Endodermal cell (in vitro differentiated cells): ENCODE results near the gene NCAPG2. TPM values are rescaled to one million over a fixed set of nuclear protein-coding genes. Genes with fewer than 3 reads are reported as not detected.

ENCODE experiments used
- DNase-seq: peaks from one replicate; pipeline ENCODE4 v3.0.0-alpha.2; 2017
- H3K27ac ChIP-seq: 2 replicates; pipeline ENCODE4 v1.5.1; 2013; ENCODE audit warnings: mild to moderate bottlenecking, low read depth, low read length, moderate library complexity
- H3K27me3 ChIP-seq: 2 replicates; pipeline ENCODE4 v1.6.1; 2013; ENCODE audit warnings: mild to moderate bottlenecking, low read length, moderate library complexity; ENCODE audit not compliant: insufficient read depth, control insufficient read depth, poor library complexity, severe bottlenecking
- H3K36me3 ChIP-seq: 2 replicates; pipeline ENCODE4 v1.7.0; 2013; ENCODE audit warnings: mild to moderate bottlenecking, low read length, moderate library complexity; ENCODE audit not compliant: control insufficient read depth, insufficient read depth
- H3K4me1 ChIP-seq: one replicate; pipeline ENCODE4 v1.7.0; 2013; ENCODE audit warnings: low read length; ENCODE audit not compliant: control insufficient read depth, insufficient read depth
- H3K4me3 ChIP-seq: 2 replicates; pipeline ENCODE4 v1.5.1; 2013; ENCODE audit warnings: mild to moderate bottlenecking, low read length, moderate library complexity
- H3K9ac ChIP-seq: 2 replicates; pipeline ENCODE4 v1.6.1; 2013; ENCODE audit warnings: mild to moderate bottlenecking, low read length, moderate library complexity; ENCODE audit not compliant: poor library complexity, severe bottlenecking; ENCODE audit errors: extremely low read depth
- H3K9me3 ChIP-seq: 2 replicates; pipeline ENCODE4 v1.6.1; 2013; ENCODE audit warnings: mild to moderate bottlenecking, low read length, moderate library complexity; ENCODE audit not compliant: control insufficient read depth
- H3K27ac Mint-ChIP-seq: 2 replicates; pipeline ENCODE4 v1.8.0; 2020; ENCODE audit warnings: mixed read lengths
- H3K27me3 Mint-ChIP-seq: 2 replicates; pipeline ENCODE4 v1.8.0; 2021; ENCODE audit warnings: mild to moderate bottlenecking, mixed read lengths; ENCODE audit not compliant: insufficient read depth
- H3K36me3 Mint-ChIP-seq: 2 replicates; pipeline ENCODE4 v1.8.0; 2020; ENCODE audit warnings: low read depth, mixed read lengths
- H3K4me1 Mint-ChIP-seq: 2 replicates; pipeline ENCODE4 v1.8.0; 2020; ENCODE audit warnings: mixed read lengths
- H3K4me3 Mint-ChIP-seq: 2 replicates; pipeline ENCODE4 v1.8.0; 2020; ENCODE audit warnings: mild to moderate bottlenecking, moderate library complexity, mixed read lengths
- H3K9me3 Mint-ChIP-seq: 2 replicates; pipeline ENCODE4 v1.8.0; 2020; ENCODE audit warnings: mild to moderate bottlenecking, mixed read lengths
- WGBS, 2 experiments: methylation state at CpG; one replicate each; pipeline versions ENCODE4 v1.1.5 to v1.1.7; 2013; ENCODE audit warnings: missing lambda C conversion rate in 2 of 2, mixed read lengths in 1 of 2; ENCODE audit not compliant: insufficient coverage in 1 of 2, insufficient read length in 1 of 2; 5-methylcytosine and 5-hydroxymethylcytosine counted together
- total RNA-seq, 2 donors: library from RNA; stranded (reverse); fragmentation: NEBNext Ultra II Directional in 1 of 2; extraction: Animal tissue kit (Norgen Biotek cat#: 25700) in 1 of 2; gene quantifications; 2 replicates in 1 of 2; 3 replicates in 1 of 2; pipeline ENCODE4 v1.2.1, GENCODE V29; 2021
- TF ChIP-seq, protein P1 (sequence below): fragments of 200-600 bp; sonication (generic); conservative IDR thresholded peaks from 2 replicates; pipeline ENCODE4 v1.5.0; 2021; ENCODE audit warnings: antibody characterized with exemption, mild to moderate bottlenecking

The NCAPG2 gene
- total RNA-seq, 2 donors from 2014 or later: 58.7 to 77.1 TPM

DNA sequence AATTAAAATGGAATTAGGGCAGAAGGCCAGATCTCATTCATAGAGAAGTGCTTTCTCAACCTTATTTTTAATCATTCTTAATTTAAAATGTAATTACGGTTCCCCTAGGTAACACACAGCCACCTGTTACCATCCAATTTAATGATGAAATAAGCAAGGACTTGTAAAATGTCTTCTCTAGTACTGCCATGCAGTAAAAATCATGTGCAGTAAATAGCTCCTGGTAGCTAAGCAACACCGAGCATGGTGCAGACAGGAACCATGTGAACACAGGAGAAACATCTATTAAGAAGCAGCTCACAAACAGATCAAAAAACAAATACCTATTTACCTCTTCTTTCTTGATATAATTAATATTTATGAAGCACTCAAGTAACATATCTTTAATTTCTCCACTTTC, 15.1 kb downstream of the NCAPG2 start:
- no peaks in the 10 kb centered on the region for H3K9me3 ChIP-seq
- H3K36me3 Mint-ChIP-seq: peaks cover 49% of the 10 kb centered on the region
- H3K4me1 ChIP-seq: no peaks in the 10 kb centered on the region
- H3K27ac Mint-ChIP-seq: no peak overlapping the region
- H3K36me3 ChIP-seq: peaks cover 72% of the 10 kb centered on the region
- TF ChIP-seq, protein P1, sequence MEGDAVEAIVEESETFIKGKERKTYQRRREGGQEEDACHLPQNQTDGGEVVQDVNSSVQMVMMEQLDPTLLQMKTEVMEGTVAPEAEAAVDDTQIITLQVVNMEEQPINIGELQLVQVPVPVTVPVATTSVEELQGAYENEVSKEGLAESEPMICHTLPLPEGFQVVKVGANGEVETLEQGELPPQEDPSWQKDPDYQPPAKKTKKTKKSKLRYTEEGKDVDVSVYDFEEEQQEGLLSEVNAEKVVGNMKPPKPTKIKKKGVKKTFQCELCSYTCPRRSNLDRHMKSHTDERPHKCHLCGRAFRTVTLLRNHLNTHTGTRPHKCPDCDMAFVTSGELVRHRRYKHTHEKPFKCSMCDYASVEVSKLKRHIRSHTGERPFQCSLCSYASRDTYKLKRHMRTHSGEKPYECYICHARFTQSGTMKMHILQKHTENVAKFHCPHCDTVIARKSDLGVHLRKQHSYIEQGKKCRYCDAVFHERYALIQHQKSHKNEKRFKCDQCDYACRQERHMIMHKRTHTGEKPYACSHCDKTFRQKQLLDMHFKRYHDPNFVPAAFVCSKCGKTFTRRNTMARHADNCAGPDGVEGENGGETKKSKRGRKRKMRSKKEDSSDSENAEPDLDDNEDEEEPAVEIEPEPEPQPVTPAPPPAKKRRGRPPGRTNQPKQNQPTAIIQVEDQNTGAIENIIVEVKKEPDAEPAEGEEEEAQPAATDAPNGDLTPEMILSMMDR: no peak
- no peaks in the 10 kb centered on the region for H3K4me1 Mint-ChIP-seq
- H3K4me3 Mint-ChIP-seq: no peak overlapping the region
- H3K9ac ChIP-seq: no peak overlapping the region
- no peaks in the 10 kb centered on the region for H3K9me3 Mint-ChIP-seq
- no peak for DNase-seq
- WGBS, 2 experiments: 93 to 100% methylated on average over 1 to 2 of the region's 2 CpGs
- no peak overlapping the region for H3K27ac ChIP-seq
- H3K27me3 ChIP-seq: no peaks in the 10 kb centered on the region
- H3K4me3 ChIP-seq: no peak overlapping the region
- H3K27me3 Mint-ChIP-seq: no peaks in the 10 kb centered on the region

DNA sequence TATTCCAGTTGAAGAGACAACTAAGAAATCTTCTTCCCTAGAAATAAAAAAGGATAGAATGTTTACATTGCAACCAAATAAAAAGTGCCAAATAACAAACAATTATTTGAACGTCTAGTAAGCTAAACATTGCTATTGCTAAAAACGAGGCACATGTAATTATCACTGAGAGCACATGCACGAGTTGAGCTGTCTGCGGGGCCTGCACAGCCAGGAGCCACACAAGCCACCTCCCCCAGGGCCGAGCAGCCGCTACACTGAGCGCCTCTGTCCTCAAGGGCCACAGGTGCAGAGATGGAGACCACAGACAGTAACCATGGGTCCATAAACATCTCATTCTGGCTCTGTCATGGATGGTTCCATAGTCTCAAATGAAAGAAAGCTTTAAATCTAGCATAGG, 17.2 kb downstream of the NCAPG2 start:
- Mint-ChIP-seq H3K27me3 (no peaks in the 10 kb centered on the region), H3K36me3 (peaks cover 48% of the 10 kb centered on the region), H3K4me1 (no peaks in the 10 kb centered on the region), H3K27ac (no peak overlapping the region), H3K9me3 (no peaks in the 10 kb centered on the region), H3K4me3 (no peak overlapping the region)
- Histone ChIP-seq H3K4me1 (no peaks in the 10 kb centered on the region), H3K4me3 (no peak overlapping the region), H3K27ac (no peak overlapping the region), H3K27me3 (no peaks in the 10 kb centered on the region), H3K9ac (no peak overlapping the region), H3K36me3 (peaks cover 86% of the 10 kb centered on the region), H3K9me3 (no peaks in the 10 kb centered on the region)
- TF ChIP-seq, protein P1: no peak
- 94% methylated on average over 4 to 7 of the region's 7 CpGs for WGBS, 2 experiments
- DNase-seq: no peak

DNA sequence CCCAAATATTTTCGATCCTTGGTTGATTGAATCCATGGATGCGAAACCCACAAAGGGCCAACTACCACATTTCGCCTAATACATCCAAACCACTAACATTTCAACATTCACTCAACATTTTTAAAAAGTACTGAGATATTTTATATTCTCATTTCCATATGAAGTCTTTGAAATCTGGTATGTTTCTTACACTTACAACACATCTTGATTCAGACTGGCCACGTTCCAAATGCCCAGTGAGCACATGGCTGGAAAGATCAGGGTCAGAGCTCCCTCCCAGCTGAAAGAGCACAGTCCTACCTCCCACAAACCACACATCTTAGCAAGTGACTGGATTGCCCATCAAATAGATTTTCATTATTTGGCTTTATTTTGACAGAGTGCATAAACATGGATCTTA, 18.9 kb downstream of the NCAPG2 start:
- Mint-ChIP-seq H3K9me3 (no peaks in the 10 kb centered on the region), H3K27ac (no peak overlapping the region), H3K4me3 (no peak overlapping the region), H3K27me3 (no peaks in the 10 kb centered on the region), H3K4me1 (no peaks in the 10 kb centered on the region), H3K36me3 (peaks cover 48% of the 10 kb centered on the region)
- DNase-seq: no peak
- no peaks in the 10 kb centered on the region for H3K4me1 ChIP-seq
- H3K9ac ChIP-seq: no peak overlapping the region
- 90 to 93% methylated on average over 2 to 4 of the region's 4 CpGs for WGBS, 2 experiments
- no peaks in the 10 kb centered on the region for H3K9me3 ChIP-seq
- H3K4me3 ChIP-seq: no peak overlapping the region
- H3K36me3 ChIP-seq: peaks cover 90% of the 10 kb centered on the region
- no peaks in the 10 kb centered on the region for H3K27me3 ChIP-seq
- TF ChIP-seq, protein P1: no peak
- no peak overlapping the region for H3K27ac ChIP-seq
